ENCODE measurements around the gene MICAL2.

The MICAL2 gene

DNA sequence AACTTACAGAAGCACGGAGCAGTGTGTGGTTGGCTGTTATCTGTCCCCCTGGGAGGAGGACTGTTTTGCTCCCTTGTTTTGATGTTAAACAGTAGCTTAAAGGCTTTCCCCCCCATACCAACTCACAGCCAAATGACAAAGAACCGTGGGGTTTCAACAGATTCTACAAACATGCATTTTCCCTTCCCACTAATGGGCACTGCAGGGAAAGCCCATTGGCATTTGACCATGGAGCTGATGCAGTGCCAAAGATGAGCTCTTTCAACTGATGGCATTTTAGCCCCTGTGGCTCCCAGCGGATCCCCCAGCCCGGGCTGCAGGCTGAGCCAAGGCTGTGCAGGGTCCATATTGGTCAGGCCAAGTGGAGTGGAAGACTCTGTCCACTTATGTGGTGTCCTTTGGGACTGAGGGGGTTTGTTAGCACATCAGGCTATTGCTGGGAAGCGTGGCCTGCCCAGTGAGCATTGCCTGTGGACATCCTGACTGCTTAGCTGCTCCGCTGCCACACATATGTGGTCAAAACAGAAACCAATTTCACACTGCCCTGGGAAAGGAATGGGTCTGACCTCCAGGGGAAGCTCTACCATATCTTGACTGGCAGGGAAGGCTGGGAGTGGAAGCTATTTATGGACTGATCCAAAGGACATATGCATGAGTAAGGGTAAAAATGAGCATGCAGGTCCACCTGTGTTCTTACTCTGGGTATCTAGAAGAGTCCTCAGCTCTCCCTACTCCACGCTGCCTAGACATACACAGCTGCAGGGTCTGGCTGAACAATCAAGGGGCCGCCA, 150.5 kb downstream of the MICAL2 start:
- DNase-seq: no peak

DNA sequence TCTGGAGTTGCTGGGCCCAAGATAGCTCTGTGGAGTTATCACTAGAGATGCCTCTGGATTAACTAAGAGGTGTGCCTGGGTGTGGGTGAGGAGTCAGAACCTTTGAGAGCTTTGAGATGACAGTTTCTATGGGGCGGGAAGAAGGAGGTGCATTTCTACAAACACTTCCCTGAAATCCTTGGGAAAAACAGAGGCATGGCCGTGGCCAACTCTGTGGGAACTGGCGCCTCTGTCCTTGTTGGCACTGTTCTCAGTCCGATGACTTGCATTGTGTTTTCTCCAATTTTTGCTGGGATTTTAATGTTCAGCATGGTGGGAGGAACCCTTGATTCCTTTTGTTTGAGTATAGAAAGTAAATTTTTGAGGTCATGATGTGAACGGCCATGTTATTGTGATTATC, 151.2 kb downstream of the MICAL2 start:
- DNase-seq: no peak

- DNase-seq: no peak
These were observed 152.8 kb downstream of the MICAL2 start for GRCh38 chr11:12263141-12263693.

GRCh38 chr11:12264361-12264760, 154.0 kb downstream of the MICAL2 start:
- DNase-seq: no peak

DNA sequence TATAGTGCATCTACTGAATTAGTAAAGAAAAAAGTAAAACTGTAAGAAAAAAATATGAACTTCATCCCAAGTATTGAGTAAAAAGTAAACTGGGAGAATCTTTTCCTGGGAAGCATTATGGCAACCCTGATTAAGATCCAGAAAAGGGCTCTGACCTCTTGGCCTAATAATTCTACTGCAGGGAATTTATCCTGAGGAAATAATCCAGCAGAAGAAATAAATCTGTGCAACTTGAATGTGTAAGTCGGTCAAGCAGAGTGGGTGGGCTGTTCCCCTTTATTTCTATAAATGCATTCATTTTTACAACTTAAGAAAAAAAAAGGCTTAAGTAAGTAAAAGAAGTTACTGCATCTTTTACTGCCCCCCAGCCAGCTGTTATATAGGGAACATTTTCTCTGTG, 155.7 kb downstream of the MICAL2 start:
- no peak for DNase-seq

DNA sequence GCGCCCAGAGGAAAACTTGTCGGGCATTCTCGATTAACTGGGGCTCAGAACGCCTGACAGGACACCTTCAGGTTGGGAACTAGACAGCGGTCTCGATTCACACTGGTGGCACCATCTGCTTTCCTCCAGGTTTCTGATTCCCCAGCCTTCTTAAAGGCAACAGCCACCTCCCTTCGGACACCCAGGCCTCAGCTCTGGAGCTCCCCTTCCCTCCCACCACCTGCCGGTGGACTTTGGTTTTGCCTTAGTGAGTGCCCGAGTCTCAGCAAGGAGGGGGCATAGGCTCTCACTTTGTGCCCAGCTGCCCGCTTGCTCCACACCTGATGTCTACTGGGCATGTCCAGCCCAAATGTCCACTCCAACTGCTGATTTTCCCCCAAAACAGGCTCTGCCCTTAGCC, 156.6 kb downstream of the MICAL2 start:
- DNase-seq: no peak

- no peak for DNase-seq
These were observed 157.5 kb downstream of the MICAL2 start for GRCh38 chr11:12267921-12268320.

GRCh38 chr11:12269104-12269441, 158.7 kb downstream of the MICAL2 start:
- no peak for DNase-seq

DNA sequence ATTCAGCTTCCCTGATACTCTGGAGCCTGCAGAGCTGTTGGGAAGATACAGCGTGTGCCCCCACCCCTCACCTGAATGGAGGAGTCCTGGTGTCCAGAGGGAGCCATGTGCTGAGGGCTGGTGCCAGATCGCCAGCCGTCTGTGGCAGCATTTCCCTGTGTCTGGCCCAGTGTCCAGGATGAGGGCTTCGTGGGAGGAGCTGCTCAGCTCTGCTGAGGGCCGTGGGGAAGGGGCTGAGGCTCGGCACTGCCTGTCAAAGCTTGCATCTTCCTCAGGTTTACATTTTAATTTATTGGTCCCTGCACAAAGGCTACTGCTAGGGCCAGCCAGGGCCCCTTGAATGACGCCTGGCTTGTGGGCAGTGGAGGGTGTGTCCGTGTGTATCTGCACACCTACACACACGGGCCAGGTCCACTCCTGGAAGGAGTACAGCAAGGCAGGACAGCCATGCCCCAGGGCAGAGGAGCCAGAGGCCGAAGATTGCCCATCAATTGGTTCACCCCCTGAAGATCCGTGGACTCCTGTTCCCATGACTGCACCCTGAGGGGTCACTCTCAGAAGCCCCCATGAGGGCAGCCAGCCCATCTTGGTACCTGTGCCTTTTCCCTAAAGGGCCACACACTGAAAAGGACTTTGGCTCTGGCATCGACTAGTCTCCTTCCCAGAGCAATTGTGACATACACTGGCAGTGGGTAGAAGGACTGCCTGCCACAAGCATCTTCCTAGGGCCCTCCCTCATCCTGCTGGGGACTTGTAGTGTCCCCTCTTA, 159.2 kb downstream of the MICAL2 start:
- DNase-seq: no peak

- DNase-seq: no peak
These were observed 159.9 kb downstream of the MICAL2 start for GRCh38 chr11:12270215-12270797.

DNA sequence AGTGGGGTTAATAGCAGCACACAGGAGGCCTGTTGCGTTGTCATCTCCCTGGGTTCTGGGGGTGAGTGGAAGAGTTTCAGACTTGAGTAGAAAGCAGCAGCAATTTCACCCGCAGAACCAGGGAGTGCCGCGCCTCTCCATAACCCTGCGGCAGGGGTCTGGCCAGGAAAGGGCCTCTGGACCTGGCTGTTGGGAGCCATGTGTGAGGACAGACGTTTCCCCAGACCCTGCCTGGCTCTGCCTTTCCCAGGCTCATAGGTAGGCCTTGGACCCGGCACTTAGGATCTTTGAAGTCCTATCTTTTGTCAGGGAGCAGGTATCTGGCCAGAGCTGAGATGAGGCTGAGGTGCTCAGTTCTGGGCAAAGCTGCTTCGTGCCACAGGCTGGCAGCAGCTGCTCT, 160.4 kb downstream of the MICAL2 start:
- DNase-seq: no peak

DNA sequence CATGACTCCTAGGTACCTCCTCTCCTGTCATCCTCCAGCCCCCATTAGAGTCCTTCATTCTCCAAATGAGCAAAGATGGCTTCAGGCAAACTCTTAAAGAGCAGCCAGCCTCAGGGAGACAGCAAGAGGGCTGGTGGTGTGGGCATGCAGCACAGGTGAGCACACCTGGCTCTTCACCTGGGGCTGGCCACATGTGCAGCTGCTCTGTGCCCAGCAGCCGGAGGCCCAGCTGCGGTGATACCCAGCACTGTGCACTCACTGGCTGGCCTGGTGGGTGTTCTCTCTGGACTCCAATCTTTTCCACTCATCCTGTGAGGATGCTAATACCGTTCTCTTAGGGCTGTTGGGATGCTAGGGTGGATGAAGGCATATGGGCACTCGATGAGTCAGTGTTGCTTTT, 160.9 kb downstream of the MICAL2 start:
- no peak for DNase-seq

DNA sequence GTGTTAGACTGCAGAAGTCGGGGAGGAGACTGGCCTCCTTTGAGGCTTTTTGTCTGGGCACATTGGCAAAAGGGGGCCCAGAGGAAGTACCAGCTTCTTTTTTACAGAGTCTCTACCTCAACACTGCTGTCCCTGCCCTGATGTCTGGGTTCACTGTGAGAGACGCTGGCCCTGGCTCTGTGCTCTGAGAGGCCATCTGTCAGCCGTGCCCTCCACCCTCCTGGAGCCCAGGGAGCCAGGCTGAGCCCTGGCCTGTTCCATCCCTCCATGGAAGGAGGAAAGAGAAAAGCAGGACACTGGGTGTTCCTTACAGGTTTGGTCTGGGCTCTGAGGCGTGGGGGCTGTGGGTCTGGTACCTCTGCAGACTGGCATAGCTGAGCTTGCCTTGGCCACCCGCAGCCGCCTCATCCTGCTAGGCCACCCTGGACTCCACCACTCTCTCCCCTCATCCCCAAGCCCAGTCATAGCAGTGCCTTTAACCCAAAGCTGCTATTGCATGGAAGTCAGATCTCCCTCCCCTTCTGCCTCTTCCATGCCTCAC, 161.5 kb downstream of the MICAL2 start:
- DNase-seq: no peak

GRCh38 chr11:12272821-12273617, 162.6 kb downstream of the MICAL2 start:
- no peak for DNase-seq

GRCh38 chr11:12273618-12273995, 163.2 kb downstream of the MICAL2 start:
- DNase-seq: no peak

DNA sequence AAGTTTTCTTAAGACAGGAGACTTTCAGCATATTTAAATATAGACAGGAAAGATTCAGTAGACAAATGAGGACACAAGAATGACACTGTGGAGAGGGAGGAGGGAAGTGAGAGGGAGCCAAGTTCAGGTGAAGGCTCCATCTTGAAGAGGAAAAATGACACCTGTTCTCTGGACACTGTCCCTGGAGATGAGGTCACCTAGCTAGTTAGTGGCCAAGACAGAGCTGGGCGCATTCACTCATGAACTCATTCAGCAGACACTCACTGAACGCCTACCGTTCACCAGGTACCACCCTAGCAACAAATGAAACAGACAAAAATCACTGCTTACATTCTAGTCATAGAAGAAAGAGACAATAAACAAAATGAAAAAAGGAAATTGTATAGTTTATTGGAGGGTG, 163.7 kb downstream of the MICAL2 start:
- no peak for DNase-seq

DNA sequence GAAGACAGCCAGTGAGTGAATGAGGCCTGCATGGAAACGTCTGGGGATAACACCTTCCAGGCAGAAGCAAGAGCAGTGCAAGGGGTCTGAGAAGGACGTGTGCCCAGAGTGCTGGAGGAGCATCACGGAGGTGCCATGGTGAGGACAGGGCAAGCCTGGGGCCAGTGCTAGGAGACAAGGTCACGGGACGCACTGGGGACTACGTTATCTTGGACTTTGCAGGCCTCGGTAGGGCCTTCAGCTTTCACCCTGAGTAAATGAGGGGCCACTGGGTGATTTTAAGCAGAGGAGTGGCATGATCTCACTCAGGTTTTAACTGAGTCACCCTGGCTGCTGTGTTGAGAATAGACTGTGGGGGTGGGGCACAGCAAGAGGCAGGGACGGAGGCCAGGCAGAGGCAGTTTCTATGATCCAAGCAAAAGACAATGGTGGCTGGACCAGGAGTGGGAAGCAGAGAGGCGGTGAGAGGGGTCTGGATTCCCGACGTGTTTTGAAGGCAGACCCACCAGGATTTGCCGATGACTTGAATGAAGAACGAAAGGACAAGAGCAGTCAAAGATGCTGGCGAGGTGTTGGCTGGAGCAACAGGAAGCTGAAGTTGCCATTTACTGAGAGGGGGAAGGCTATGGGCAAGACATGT, 164.3 kb downstream of the MICAL2 start:
- DNase-seq: no peak

GRCh38 chr11:12275818-12276217, 165.4 kb downstream of the MICAL2 start:
- no peak for DNase-seq

DNA sequence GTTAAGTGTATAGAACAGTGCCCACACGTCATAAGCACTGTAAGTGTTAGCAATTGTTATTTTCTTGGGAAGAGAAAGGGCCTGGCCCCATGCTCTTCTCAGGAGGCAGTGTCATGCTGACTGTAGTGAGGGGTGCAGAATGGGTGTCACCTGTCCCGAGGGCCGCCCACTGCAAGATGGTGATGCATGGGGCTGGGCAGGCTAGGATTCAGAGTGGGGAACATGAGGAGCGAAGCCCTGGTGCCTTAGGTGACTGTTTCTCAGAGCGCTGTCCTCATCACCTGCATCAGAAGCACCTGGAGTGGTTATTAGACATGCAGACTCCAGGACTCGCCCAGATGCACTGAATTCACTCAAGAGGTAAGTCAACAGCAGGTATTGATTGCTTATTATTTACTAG, 166.0 kb downstream of the MICAL2 start:
- no peak for DNase-seq

GRCh38 chr11:12276831-12277475, 166.6 kb downstream of the MICAL2 start:
- no peak for DNase-seq
